ENCODE results near the gene M1AP. TPM values are rescaled to one million over a fixed set of nuclear protein-coding genes. Genes with fewer than 3 reads are reported as not detected.

M1AP gene
- polyA plus RNA-seq, 2 of the 4 experiments (the other 2 are of a cell fraction): not detected

DNA sequence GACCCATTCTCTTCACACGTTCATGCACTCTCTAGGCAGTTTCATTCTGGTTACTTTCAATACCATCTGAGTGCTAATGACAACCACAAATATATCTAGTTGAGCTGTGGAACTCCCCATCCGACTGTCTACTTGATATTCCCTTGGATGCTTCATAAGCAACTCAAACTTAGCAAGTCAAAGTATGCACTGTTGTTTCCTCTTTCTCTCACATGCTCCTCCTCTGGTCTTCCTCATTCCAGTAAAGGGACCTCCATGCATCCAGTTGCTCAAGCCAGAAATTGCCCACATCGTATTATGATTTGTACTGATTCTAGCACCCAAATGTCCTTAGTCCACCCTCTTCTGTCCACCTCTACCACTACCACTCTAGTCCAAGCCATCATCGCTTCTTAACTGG lies 28.2 kb upstream of the M1AP start (continued):
- TF ChIP-seq, protein P1, sequence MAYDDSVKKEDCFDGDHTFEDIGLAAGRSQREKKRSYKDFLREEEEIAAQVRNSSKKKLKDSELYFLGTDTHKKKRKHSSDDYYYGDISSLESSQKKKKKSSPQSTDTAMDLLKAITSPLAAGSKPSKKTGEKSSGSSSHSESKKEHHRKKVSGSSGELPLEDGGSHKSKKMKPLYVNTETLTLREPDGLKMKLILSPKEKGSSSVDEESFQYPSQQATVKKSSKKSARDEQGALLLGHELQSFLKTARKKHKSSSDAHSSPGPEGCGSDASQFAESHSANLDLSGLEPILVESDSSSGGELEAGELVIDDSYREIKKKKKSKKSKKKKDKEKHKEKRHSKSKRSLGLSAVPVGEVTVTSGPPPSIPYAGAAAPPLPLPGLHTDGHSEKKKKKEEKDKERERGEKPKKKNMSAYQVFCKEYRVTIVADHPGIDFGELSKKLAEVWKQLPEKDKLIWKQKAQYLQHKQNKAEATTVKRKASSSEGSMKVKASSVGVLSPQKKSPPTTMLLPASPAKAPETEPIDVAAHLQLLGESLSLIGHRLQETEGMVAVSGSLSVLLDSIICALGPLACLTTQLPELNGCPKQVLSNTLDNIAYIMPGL (CRISPR knock-in tag; IDR thresholded peaks at IDR 0.05; ENCODE audit: borderline replicate concordance): no peak
- TF ChIP-seq POLR2A (IDR thresholded peaks at IDR 0.05; ENCODE audit: low read length): no peak
- no peak for TF ChIP-seq TFCP2L1 (CRISPR knock-in tag; IDR thresholded peaks at IDR 0.05)
- no peak for TF ChIP-seq MAX (IDR thresholded peaks at IDR 0.05)
- no peak for TF ChIP-seq HEYL (CRISPR knock-in tag; IDR thresholded peaks at IDR 0.05)

DNA sequence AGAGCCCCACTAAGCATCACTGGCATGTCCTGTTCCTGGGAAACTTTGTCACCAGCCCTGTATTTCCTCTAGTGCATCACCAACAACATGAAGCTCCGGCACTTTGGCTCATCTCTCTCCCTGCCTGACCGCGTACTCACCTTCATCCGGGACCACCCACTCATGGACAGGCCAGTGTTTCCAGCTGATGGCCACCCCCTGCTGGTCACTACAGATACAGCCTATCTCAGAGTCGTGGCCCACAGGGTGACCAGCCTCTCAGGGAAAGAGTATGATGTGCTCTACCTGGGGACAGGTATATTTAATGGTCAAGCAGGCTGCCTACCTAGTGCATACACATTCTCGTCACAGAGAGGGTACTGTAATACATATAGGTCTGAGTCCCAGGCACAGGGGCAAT lies 27.0 kb upstream of the M1AP start:
- Histone ChIP-seq H3K27ac (no peak overlapping the region), H3K9me3 (no peaks in the 10 kb centered on the region), H3K4me2 (no peak overlapping the region), H3K4me3 (no peak overlapping the region), H3K4me1 (no peaks in the 10 kb centered on the region)
- FAIRE-seq (no peak), ATAC-seq (peak; percentile 26 to 72; a peak in 3 of 6 replicates), DNase-seq (ENCODE audit: low read depth in 1 of 2, low spot score in 1 of 2) (no peak)
- 81% methylated on average over 6 of the region's 6 CpGs for WGBS (ENCODE audit: missing lambda C conversion rate)
- TF ChIP-seq RAD21 (conservative IDR thresholded peaks at IDR 0.05 in 1 of 2, IDR thresholded peaks at IDR 0.05 in 1 of 2) (0 out of 5 replicates have a peak, but pooled peaks of 1 of the 2 experiments have one; percentile 13), USF2 (IDR thresholded peaks at IDR 0.05) (no peak)
- ChIA-PET CTCF (interaction anchor here (0.7 to 4.9 kb wide), 7 partner anchors 9 to 212 kb away, joined by 3 to 24 read pairs (median 5); no protein-coding TSS in a partner anchor), POLR2A (no interaction called here)

GRCh38 chr2:74673826-74674528 lies 25.8 kb upstream of the M1AP start:
- DNase-seq (ENCODE audit: low read depth in 1 of 2, low spot score in 1 of 2): no peak

GRCh38 chr2:74671479-74671878 lies 23.3 kb upstream of the M1AP start:
- Histone ChIP-seq H3K27ac (no peak overlapping the region), H3K4me1 (no peaks in the 10 kb centered on the region), H3K4me3 (no peak overlapping the region), H3K4me2 (no peak overlapping the region), H3K9me3 (no peaks in the 10 kb centered on the region)
- ChIA-PET POLR2A (no interaction called here), CTCF (interaction anchor here (1.0 to 2.5 kb wide), 2 partner anchors 12 to 25 kb away, joined by 3 to 6 read pairs; no protein-coding TSS in a partner anchor)
- DNase-seq (ENCODE audit: low read depth in 1 of 2, low spot score in 1 of 2) (no peak), FAIRE-seq (no peak), ATAC-seq (no peak)
- no peak for TF ChIP-seq MYC (IDR thresholded peaks at IDR 0.05; ENCODE audit: borderline replicate concordance, low read length)
- TF ChIP-seq KDM1A (IDR thresholded peaks at IDR 0.05; ENCODE audit: low read depth): no peak
- no peak for TF ChIP-seq RAD21 (conservative IDR thresholded peaks at IDR 0.05 in 1 of 2, IDR thresholded peaks at IDR 0.05 in 1 of 2)
- TF ChIP-seq, protein P2, sequence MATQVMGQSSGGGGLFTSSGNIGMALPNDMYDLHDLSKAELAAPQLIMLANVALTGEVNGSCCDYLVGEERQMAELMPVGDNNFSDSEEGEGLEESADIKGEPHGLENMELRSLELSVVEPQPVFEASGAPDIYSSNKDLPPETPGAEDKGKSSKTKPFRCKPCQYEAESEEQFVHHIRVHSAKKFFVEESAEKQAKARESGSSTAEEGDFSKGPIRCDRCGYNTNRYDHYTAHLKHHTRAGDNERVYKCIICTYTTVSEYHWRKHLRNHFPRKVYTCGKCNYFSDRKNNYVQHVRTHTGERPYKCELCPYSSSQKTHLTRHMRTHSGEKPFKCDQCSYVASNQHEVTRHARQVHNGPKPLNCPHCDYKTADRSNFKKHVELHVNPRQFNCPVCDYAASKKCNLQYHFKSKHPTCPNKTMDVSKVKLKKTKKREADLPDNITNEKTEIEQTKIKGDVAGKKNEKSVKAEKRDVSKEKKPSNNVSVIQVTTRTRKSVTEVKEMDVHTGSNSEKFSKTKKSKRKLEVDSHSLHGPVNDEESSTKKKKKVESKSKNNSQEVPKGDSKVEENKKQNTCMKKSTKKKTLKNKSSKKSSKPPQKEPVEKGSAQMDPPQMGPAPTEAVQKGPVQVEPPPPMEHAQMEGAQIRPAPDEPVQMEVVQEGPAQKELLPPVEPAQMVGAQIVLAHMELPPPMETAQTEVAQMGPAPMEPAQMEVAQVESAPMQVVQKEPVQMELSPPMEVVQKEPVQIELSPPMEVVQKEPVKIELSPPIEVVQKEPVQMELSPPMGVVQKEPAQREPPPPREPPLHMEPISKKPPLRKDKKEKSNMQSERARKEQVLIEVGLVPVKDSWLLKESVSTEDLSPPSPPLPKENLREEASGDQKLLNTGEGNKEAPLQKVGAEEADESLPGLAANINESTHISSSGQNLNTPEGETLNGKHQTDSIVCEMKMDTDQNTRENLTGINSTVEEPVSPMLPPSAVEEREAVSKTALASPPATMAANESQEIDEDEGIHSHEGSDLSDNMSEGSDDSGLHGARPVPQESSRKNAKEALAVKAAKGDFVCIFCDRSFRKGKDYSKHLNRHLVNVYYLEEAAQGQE (IDR thresholded peaks at IDR 0.05): no peak
- no peak for TF ChIP-seq SMC3 (IDR thresholded peaks at IDR 0.05)
- TF ChIP-seq CTCF (IDR thresholded peaks at IDR 0.05): no peak
- TF ChIP-seq NFE2L2 (conservative IDR thresholded peaks at IDR 0.05; ENCODE audit: low read length): no peak
- no peak for TF ChIP-seq JUN (IDR thresholded peaks at IDR 0.05)
- TF ChIP-seq HOXA7 (CRISPR knock-in tag; IDR thresholded peaks at IDR 0.05): no peak
- TF ChIP-seq ZC3H11A (IDR thresholded peaks at IDR 0.05): no peak
- TF ChIP-seq CHD4 (IDR thresholded peaks at IDR 0.05; ENCODE audit: borderline replicate concordance): no peak
- no peak for TF ChIP-seq POLR2A (IDR thresholded peaks at IDR 0.05; ENCODE audit: low read length)
- no peak for TF ChIP-seq HOXB5 (CRISPR knock-in tag; IDR thresholded peaks at IDR 0.05)
- TF ChIP-seq ZFP36 (IDR thresholded peaks at IDR 0.05; ENCODE audit: borderline replicate concordance, partially characterized antibody): no peak
- TF ChIP-seq, protein P1 (CRISPR knock-in tag; IDR thresholded peaks at IDR 0.05; ENCODE audit: borderline replicate concordance): no peak

More at GRCh38 chr2:74673826-74674528, 25.8 kb upstream of the M1AP start:
- ATAC-seq: no peak
- no peak overlapping the region for H3K27ac ChIP-seq
- POLR2A ChIA-PET: no interaction called here
- WGBS (ENCODE audit: missing lambda C conversion rate): 59% methylated on average over 7 of the region's 7 CpGs
- no peaks in the 10 kb centered on the region for H3K9me3 ChIP-seq
- no peak overlapping the region for H3K4me3 ChIP-seq
- CTCF ChIA-PET: interaction anchor here (1.9 to 4.9 kb wide), 2 partner anchors 17 to 202 kb away, joined by 7 to 24 read pairs; no protein-coding TSS in a partner anchor
- no peaks in the 10 kb centered on the region for H3K4me1 ChIP-seq
- no peak for TF ChIP-seq EHMT2 (IDR thresholded peaks at IDR 0.05; ENCODE audit: low read depth)
- FAIRE-seq: no peak
- H3K4me2 ChIP-seq: no peak overlapping the region
